Astrocyte (in vitro differentiated cells and primary cell): ENCODE data around the gene GRM7. TPM values are rescaled to one million over a fixed set of nuclear protein-coding genes. Genes with fewer than 3 reads are reported as not detected.

Experiments
- DNase-seq: peaks from one replicate; pipeline ENCODE4 v3.0.0-alpha.2; 2010; ENCODE audit warnings: low read depth
- FAIRE-seq: peaks from 2 replicates; lab custom pipeline; 2011; peaks lifted over from hg19 to GRCh38; lab: Jason Lieb, UNC
- H2AFZ ChIP-seq: 2 replicates; pipeline ENCODE4 v1.6.0; 2012; ENCODE audit warnings: low read depth, low read length, inconsistent platforms
- H3K27ac ChIP-seq: 2 replicates; pipeline ENCODE4 v1.5.1; 2011; ENCODE audit warnings: low read depth, low read length, inconsistent platforms
- H3K27me3 ChIP-seq: 2 replicates; pipeline ENCODE4 v1.6.0; 2011; ENCODE audit warnings: low read length, inconsistent platforms; ENCODE audit not compliant: insufficient read depth
- H3K36me3 ChIP-seq: 2 replicates; pipeline ENCODE4 v1.5.1; 2011; ENCODE audit warnings: low read length, inconsistent platforms; ENCODE audit not compliant: insufficient read depth
- H3K4me1 ChIP-seq: 2 replicates; pipeline ENCODE4 v1.5.1; 2011; ENCODE audit warnings: low read length, inconsistent platforms; ENCODE audit not compliant: insufficient read depth
- H3K4me2 ChIP-seq: 2 replicates; pipeline ENCODE4 v1.6.0; 2012; ENCODE audit warnings: low read length, inconsistent platforms
- H3K4me3 ChIP-seq: 2 replicates; pipeline ENCODE4 v1.5.1; 2011; ENCODE audit warnings: low read depth, mild to moderate bottlenecking, low read length, inconsistent platforms; ENCODE audit not compliant: insufficient read depth
- H3K79me2 ChIP-seq: 2 replicates; pipeline ENCODE4 v1.6.0; 2012; ENCODE audit warnings: mild to moderate bottlenecking, low read length, inconsistent platforms; ENCODE audit not compliant: insufficient read depth
- H3K9ac ChIP-seq: 2 replicates; pipeline ENCODE4 v1.6.0; 2012; ENCODE audit warnings: mild to moderate bottlenecking, low read length, inconsistent platforms
- H3K9me3 ChIP-seq: 2 replicates; pipeline ENCODE4 v1.5.1; 2012; ENCODE audit warnings: low read depth, mild to moderate bottlenecking, low read length, inconsistent platforms; ENCODE audit not compliant: insufficient read depth
- H4K20me1 ChIP-seq: 2 replicates; pipeline ENCODE4 v1.6.0; 2012; ENCODE audit warnings: low read length, inconsistent platforms; ENCODE audit not compliant: insufficient read depth
- H3K27ac Mint-ChIP-seq: one replicate; pipeline ENCODE4 v1.8.0; 2021; ENCODE audit warnings: mild to moderate bottlenecking, mixed read lengths; ENCODE audit not compliant: unreplicated experiment
- H3K27me3 Mint-ChIP-seq: one replicate; pipeline ENCODE4 v1.8.0; 2021; ENCODE audit warnings: low read depth, mixed read lengths; ENCODE audit not compliant: unreplicated experiment
- H3K36me3 Mint-ChIP-seq: one replicate; pipeline ENCODE4 v1.8.0; 2021; ENCODE audit warnings: low read depth, mixed read lengths; ENCODE audit not compliant: unreplicated experiment
- H3K4me1 Mint-ChIP-seq: one replicate; pipeline ENCODE4 v1.8.0; 2021; ENCODE audit warnings: low read depth, mixed read lengths; ENCODE audit not compliant: unreplicated experiment
- H3K4me3 Mint-ChIP-seq: one replicate; pipeline ENCODE4 v1.8.0; 2021; ENCODE audit warnings: mild to moderate bottlenecking, moderate library complexity, mixed read lengths; ENCODE audit not compliant: unreplicated experiment
- H3K9me3 Mint-ChIP-seq: one replicate; pipeline ENCODE4 v1.8.0; 2021; ENCODE audit warnings: mild to moderate bottlenecking, mixed read lengths; ENCODE audit not compliant: unreplicated experiment
- EZH2 ChIP-seq: IDR thresholded peaks from 2 replicates; pipeline ENCODE4 v1.6.1; 2012; ENCODE audit warnings: mild to moderate bottlenecking, low read length, inconsistent platforms; ENCODE audit not compliant: insufficient read depth
- total RNA-seq: library from RNA; stranded (reverse); gene quantifications from 2 replicates; pipeline ENCODE4 v1.2.1, GENCODE V29; 2021
- TF ChIP-seq, protein P1 (sequence below): IDR thresholded peaks from 2 replicates; pipeline ENCODE4 v1.5.1; 2011; ENCODE audit warnings: low read depth, mild to moderate bottlenecking, inconsistent platforms, low read length, moderate library complexity; ENCODE audit not compliant: insufficient read depth

The GRM7 gene
- total RNA-seq, 1 donor from 2014 or later = not detected

DNA sequence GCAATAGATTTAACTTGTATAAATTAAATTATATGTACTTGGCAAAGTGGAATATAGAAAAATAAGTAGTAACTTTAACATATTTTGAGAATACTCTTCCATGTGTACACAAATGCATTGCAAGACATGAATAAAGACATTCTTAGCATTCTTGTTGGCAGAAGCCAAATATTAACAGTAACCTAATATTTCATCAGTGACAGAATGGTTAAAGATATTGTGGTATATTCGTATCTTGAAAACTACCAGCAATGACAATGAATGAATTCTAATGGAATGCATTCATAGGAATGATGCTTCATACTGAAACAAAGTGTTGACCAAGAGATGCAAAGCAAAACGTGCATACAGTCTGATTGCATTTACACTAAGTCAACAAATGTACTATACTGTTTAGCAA is 524.7 kb downstream of the GRM7 start:
- Histone ChIP-seq H3K9ac (no peak overlapping the region), H2AFZ (no peak overlapping the region), H4K20me1 (no peaks in the 10 kb centered on the region), H3K27ac (no peak overlapping the region), H3K36me3 (no peaks in the 10 kb centered on the region), H3K4me3 (no peak overlapping the region), H3K79me2 (no peaks in the 10 kb centered on the region), H3K27me3 (no peaks in the 10 kb centered on the region), H3K4me2 (no peak overlapping the region), H3K9me3 (no peaks in the 10 kb centered on the region), H3K4me1 (peaks cover 11% of the 10 kb centered on the region)
- Mint-ChIP-seq H3K27me3 (no peaks in the 10 kb centered on the region), H3K36me3 (no peaks in the 10 kb centered on the region), H3K27ac (no peak overlapping the region), H3K4me1 (no peaks in the 10 kb centered on the region), H3K4me3 (no peak overlapping the region), H3K9me3 (peaks cover 2% of the 10 kb centered on the region)
- peak; percentile 67 for DNase-seq
- TF ChIP-seq EZH2 = no peak
- TF ChIP-seq, protein P1, sequence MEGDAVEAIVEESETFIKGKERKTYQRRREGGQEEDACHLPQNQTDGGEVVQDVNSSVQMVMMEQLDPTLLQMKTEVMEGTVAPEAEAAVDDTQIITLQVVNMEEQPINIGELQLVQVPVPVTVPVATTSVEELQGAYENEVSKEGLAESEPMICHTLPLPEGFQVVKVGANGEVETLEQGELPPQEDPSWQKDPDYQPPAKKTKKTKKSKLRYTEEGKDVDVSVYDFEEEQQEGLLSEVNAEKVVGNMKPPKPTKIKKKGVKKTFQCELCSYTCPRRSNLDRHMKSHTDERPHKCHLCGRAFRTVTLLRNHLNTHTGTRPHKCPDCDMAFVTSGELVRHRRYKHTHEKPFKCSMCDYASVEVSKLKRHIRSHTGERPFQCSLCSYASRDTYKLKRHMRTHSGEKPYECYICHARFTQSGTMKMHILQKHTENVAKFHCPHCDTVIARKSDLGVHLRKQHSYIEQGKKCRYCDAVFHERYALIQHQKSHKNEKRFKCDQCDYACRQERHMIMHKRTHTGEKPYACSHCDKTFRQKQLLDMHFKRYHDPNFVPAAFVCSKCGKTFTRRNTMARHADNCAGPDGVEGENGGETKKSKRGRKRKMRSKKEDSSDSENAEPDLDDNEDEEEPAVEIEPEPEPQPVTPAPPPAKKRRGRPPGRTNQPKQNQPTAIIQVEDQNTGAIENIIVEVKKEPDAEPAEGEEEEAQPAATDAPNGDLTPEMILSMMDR = no peak
- no peak for FAIRE-seq

DNA sequence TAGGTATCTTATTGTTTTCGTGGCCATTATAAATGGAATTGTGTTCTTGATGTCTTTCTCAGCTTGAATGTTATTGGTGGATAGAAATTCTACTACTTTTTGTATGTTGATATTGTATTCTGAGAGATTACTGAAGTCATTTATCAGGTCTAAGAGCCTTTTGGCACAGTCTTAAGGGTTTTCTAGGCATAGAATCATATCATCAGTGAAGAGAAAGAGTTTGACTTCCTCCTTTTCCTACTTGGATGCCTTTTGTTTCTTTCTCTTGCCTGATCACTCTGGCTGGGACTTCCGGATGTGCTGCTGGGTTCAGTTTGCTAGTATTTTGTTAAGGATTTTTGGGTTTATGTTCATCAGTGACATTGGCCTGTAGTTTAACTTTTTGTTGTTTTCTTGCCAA is 527.1 kb downstream of the GRM7 start:
- no peak overlapping the region for H3K4me3 Mint-ChIP-seq
- Histone ChIP-seq H3K79me2 (no peaks in the 10 kb centered on the region), H3K9ac (no peak overlapping the region), H3K27ac (no peak overlapping the region), H3K27me3 (no peaks in the 10 kb centered on the region), H3K4me3 (no peak overlapping the region), H2AFZ (no peak overlapping the region), H3K36me3 (no peaks in the 10 kb centered on the region), H4K20me1 (no peaks in the 10 kb centered on the region), H3K4me2 (no peak overlapping the region), H3K4me1 (peaks cover under 1% of the 10 kb centered on the region), H3K9me3 (no peaks in the 10 kb centered on the region)
- DNase-seq = no peak
- TF ChIP-seq EZH2 = no peak
- TF ChIP-seq, protein P1 = no peak
- no peaks in the 10 kb centered on the region for H3K27me3 Mint-ChIP-seq
- no peaks in the 10 kb centered on the region for H3K36me3 Mint-ChIP-seq
- H3K27ac Mint-ChIP-seq = no peak overlapping the region
- no peak for FAIRE-seq
- H3K9me3 Mint-ChIP-seq = peaks cover 2% of the 10 kb centered on the region
- H3K4me1 Mint-ChIP-seq = no peaks in the 10 kb centered on the region

DNA sequence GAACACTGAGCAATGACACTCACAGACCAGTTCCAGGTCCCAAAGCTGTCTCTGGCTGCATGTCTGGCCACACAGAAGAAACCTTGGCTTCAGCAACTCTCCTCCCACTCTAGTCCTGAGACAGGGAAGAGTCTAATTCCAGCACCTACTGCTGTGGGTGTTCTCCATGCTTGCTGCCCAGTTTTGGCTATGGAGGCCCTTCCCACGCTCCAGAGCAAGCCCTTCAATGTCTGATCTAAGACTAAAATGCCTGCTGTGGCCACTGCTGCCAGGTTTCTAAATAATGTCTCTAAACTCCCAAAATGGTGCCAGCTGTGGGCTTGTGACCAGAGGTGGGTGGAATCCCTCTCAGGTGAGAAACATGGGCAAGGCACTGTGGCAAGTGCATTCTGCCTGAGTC is 531.3 kb downstream of the GRM7 start:
- TF ChIP-seq, protein P1 = no peak
- no peak for TF ChIP-seq EZH2
- no peaks in the 10 kb centered on the region for H3K4me1 ChIP-seq
- Mint-ChIP-seq H3K27ac (no peak overlapping the region), H3K27me3 (no peaks in the 10 kb centered on the region), H3K4me1 (no peaks in the 10 kb centered on the region), H3K9me3 (no peaks in the 10 kb centered on the region), H3K4me3 (no peak overlapping the region), H3K36me3 (no peaks in the 10 kb centered on the region)
- H3K4me2 ChIP-seq = no peak overlapping the region
- H4K20me1 ChIP-seq = no peaks in the 10 kb centered on the region
- FAIRE-seq = no peak
- DNase-seq = no peak
- H3K4me3 ChIP-seq = no peak overlapping the region
- H3K36me3 ChIP-seq = no peaks in the 10 kb centered on the region
- H2AFZ ChIP-seq = no peak overlapping the region
- no peaks in the 10 kb centered on the region for H3K9me3 ChIP-seq
- H3K27ac ChIP-seq = no peak overlapping the region
- H3K79me2 ChIP-seq = no peaks in the 10 kb centered on the region
- no peak overlapping the region for H3K9ac ChIP-seq
- no peaks in the 10 kb centered on the region for H3K27me3 ChIP-seq
